ENCODE data around the gene MRPL49. TPM values are rescaled to one million over a fixed set of nuclear protein-coding genes. Genes with fewer than 3 reads are reported as not detected.

MRPL49 gene
- total and polyA plus RNA-seq, 3 donors from 2014 or later, result 53.9 to 87.7 (median 82.8) TPM

- no peaks in the 10 kb centered on the region for H3K27me3 ChIP-seq
- DNase-seq, result no peak
- H3K36me3 ChIP-seq (ENCODE audit: low read depth, missing control alignments), result no peaks in the 10 kb centered on the region
- H3K4me3 ChIP-seq, result no peak overlapping the region
- no peaks in the 10 kb centered on the region for H3K9me3 ChIP-seq
- 10 to 21% methylated on average over 12 to 14 of the region's 14 CpGs for WGBS, 2 donors
- intact Hi-C loops (cut with DNase I; ENCODE audit: low total_unique reads), result loop anchor here (10.0 kb wide), 1 partner anchor 99 kb away; the partner anchor contains the start of gene ARL2
- TF ChIP-seq CTCF (IDR thresholded peaks at IDR 0.05), result no peak
- no peak overlapping the region for H3K27ac ChIP-seq
- peaks cover 21% of the 10 kb centered on the region for H3K4me1 ChIP-seq
These were observed 8.8 kb upstream of the MRPL49 start for GRCh38 chr11:65113361-65113756.

DNA sequence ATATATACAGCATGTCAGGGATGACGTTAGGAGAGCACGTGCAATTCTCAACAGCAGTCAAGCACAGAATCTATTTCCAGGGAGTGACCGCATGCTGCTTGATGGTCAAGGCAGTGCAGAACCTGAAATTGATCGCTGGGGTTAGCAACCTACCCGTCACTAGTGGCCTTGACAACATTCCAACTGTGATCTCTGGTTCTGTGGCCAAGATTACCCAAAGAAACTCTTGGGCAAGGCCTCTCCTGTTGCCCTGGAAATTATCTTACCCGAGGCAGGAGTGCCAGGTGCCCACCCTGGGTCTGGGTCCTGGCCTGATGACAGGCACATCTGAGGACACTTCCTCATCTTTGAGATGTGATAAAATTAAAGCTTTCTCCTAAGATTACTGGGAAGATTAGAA lies 8.3 kb upstream of the MRPL49 start:
- no peak overlapping the region for H3K4me3 ChIP-seq
- H3K9me3 ChIP-seq, result no peaks in the 10 kb centered on the region
- intact Hi-C loops (cut with DNase I; ENCODE audit: low total_unique reads), result loop anchor here (10.0 kb wide), 1 partner anchor 99 kb away; the partner anchor contains the start of gene ARL2
- no peaks in the 10 kb centered on the region for H3K27me3 ChIP-seq
- H3K27ac ChIP-seq, result no peak overlapping the region
- WGBS, 2 donors, result 51 to 60% methylated on average over 5 to 6 of the region's 6 CpGs
- no peak for DNase-seq
- H3K4me1 ChIP-seq, result peaks cover 21% of the 10 kb centered on the region
- H3K36me3 ChIP-seq (ENCODE audit: low read depth, missing control alignments), result no peaks in the 10 kb centered on the region
- no peak for TF ChIP-seq POLR2A (IDR thresholded peaks at IDR 0.05)
- TF ChIP-seq CTCF (IDR thresholded peaks at IDR 0.05), result no peak

GRCh38 chr11:65114538-65115171 lies 7.5 kb upstream of the MRPL49 start:
- H3K36me3 ChIP-seq (ENCODE audit: low read depth, missing control alignments), result no peaks in the 10 kb centered on the region
- DNase-seq, result no peak
- H3K27ac ChIP-seq, result no peak overlapping the region
- peaks cover 21% of the 10 kb centered on the region for H3K4me1 ChIP-seq
- no peaks in the 10 kb centered on the region for H3K9me3 ChIP-seq
- H3K4me3 ChIP-seq, result no peak overlapping the region
- 89 to 90% methylated on average over 5 to 11 of the region's 11 CpGs for WGBS, 2 donors
- intact Hi-C loops (cut with DNase I; ENCODE audit: low total_unique reads), result loop anchor here (10.0 kb wide), 1 partner anchor 100 kb away; the partner anchor contains the start of gene ARL2
- no peaks in the 10 kb centered on the region for H3K27me3 ChIP-seq
- TF ChIP-seq POLR2A (IDR thresholded peaks at IDR 0.05) (no peak), CTCF (IDR thresholded peaks at IDR 0.05) (no peak)

DNA sequence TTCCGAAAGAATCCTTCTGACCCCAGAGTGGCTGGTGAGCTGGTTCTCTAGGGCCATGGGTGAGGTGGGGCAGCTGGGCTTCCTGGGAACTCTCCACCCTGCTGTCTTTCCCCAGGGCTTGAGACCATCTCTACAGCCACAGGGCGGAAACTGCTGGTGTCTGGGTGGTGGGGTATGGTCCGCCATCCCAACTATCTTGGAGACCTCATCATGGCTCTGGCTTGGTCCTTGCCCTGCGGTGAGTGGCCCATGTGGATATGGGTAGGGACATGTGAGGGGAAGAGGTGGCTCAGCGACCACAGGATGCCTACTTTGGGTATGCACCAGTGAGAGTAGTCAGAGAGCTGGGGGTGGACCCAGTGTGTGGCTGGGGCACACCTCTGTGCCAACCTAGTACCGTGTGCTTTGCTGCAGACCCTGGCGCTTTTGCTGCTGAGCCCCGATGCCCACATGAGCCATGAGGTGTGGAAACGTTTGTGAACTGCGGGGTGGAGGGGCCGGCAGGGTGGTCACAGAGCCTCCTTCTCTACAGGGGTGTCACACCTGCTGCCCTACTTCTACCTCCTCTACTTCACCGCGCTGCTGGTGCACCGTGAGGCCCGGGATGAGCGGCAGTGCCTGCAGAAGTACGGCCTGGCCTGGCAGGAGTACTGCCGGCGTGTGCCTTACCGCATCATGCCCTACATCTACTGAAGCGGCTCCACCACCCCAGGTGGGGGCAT lies 6.6 kb upstream of the MRPL49 start:
- Histone ChIP-seq H3K36me3 (ENCODE audit: low read depth, missing control alignments) (no peaks in the 10 kb centered on the region), H3K4me1 (peaks cover 22% of the 10 kb centered on the region), H3K4me3 (no peak overlapping the region), H3K27ac (no peak overlapping the region), H3K9me3 (no peaks in the 10 kb centered on the region), H3K27me3 (no peaks in the 10 kb centered on the region)
- no peak for DNase-seq
- intact Hi-C loops (cut with DNase I; ENCODE audit: low total_unique reads), result loop anchor here (10.0 kb wide), 1 partner anchor 101 kb away; the partner anchor contains the start of gene ARL2
- 60 to 75% methylated on average over 4 to 21 of the region's 21 CpGs for WGBS, 2 donors
- TF ChIP-seq POLR2A (IDR thresholded peaks at IDR 0.05) (no peak), CTCF (IDR thresholded peaks at IDR 0.05) (no peak)

Data from testis (tissue), 3 donors.